Breast epithelium (tissue), 3 donors: ENCODE results near the gene NAV3.

Source experiments
- CTCF ChIP-seq, 3 donors: fragments of 450-650 bp; IDR thresholded peaks; one replicate each; pipeline ENCODE4 v1.5.1; 2016 to 2017; ENCODE audit warnings: antibody characterized with exemption in 3 of 3, mild to moderate bottlenecking in 3 of 3, moderate library complexity in 3 of 3
- POLR2A ChIP-seq: fragments of 450-650 bp; IDR thresholded peaks from one replicate; pipeline ENCODE4 v1.6.1; 2016; ENCODE audit warnings: antibody characterized with exemption, mild to moderate bottlenecking, moderate library complexity
- POLR2AphosphoS5 ChIP-seq, 3 donors: sonication (generic); formaldehyde crosslinking; IDR thresholded peaks; one replicate each; pipeline ENCODE4 v1.6.1; 2017; ENCODE audit warnings: antibody characterized with exemption in 3 of 3

DNA sequence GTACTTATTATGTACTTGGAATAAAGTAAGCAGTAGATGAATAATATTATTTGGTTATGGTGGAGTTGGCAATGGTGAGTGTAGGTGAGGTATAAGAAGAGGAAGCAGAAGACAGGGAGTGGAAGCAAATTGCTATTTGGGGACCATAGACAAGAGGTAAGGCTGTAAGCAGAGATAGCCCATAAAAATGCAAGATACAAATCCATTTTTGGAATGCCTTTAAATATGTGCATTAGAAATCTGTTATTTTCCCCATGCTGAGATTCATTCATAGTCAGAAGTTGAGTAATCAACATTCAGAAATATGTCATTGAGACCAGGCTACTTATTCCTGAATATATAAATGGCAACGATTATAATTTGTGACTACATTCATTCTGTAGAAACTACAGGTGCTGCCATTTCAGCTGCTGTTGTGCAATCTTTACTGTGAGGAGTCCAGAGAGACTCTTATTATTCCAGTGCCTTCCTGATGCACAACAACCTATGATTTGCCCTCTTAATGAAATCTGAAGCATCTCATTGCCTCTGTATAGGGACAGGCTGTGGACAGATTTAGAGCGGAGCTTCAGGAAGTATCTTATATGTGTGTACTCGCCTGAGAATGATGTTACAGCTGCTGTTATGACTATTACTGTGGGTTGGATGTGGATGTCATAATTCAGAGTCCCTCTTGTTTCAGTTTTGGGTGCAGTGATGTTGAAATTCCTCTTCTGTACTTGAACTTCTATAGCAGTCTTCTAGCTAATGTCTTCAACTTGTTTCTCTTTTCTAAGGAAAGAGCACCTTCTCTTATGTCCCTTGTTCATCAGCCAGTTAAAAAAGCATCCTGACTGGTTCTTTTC lies 173.8 kb downstream of the NAV3 start:
- no peak for TF ChIP-seq CTCF (IDR thresholded peaks at IDR 0.05)
- TF ChIP-seq POLR2A, result no peak
- TF ChIP-seq POLR2AphosphoS5 (IDR thresholded peaks at IDR 0.05), result no peak
